Measurements from ENCODE around the gene HAP1.

DNA sequence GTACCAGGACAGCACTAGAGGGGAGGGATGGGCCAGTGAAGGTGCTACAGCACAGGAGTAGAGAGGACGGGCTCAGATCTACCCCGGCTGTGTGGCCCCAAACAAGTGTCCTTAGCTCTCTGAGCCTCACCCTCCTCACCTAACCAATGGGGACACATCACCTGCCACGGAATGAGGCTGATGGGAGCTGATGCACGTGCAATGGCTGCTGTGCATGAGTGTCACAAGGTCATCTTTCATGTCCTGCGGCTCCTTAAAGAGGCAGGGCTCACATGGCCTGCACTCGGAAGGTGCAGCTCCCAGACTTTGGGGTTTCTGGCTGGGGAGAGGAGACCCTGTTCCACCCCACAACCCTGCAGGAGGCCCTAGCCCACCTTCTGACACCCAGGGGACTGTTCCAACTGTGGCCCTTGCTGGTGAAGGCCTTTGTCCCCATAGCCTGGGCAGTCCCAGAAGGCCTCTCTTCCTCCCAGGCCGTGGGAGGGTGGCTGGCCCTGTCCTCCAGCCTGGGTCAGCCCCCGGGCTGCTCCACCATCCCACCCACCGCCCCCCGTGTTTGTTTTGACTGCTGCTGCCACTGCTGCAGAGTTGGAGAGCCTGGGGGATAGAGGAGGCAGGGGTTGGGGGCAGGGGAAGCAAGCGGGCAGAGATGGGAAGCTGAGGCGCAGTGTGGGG lies 10.5 kb downstream of the HAP1 start:
- TF ChIP-seq, protein P1, sequence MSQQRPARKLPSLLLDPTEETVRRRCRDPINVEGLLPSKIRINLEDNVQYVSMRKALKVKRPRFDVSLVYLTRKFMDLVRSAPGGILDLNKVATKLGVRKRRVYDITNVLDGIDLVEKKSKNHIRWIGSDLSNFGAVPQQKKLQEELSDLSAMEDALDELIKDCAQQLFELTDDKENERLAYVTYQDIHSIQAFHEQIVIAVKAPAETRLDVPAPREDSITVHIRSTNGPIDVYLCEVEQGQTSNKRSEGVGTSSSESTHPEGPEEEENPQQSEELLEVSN (IDR thresholded peaks at IDR 0.05; ENCODE audit: borderline replicate concordance, low read depth): no peak
- no peak for TF ChIP-seq POLR2A (IDR thresholded peaks at IDR 0.05; ENCODE audit: low read length)
